Activated T-helper 1 cell treated with anti-CD3 and anti-CD28 coated beads, Interleukin-12 subunit alpha, Interleukin-12 subunit beta, Interleukin-2, Interleukin-4 antibody, amounts not matched to agents 30 ng/mL and 10 ng/mL and 1 ng/mL, durations not matched to agents 14 hours and 24 hours and 36 hours (primary cell): Measurements from ENCODE around the gene KCNK2. TPM values are rescaled to one million over a fixed set of nuclear protein-coding genes. Genes with fewer than 3 reads are reported as not detected.

Source experiments
- DNase-seq: peaks from one replicate; pipeline ENCODE4 v3.0.0; 2021; ENCODE audit warnings: low spot score
- H3K27ac Mint-ChIP-seq: one replicate; pipeline ENCODE4 v1.8.0; 2021; ENCODE audit warnings: mild to moderate bottlenecking, mixed read lengths
- H3K27me3 Mint-ChIP-seq: one replicate; pipeline ENCODE4 v1.8.0; 2022; ENCODE audit warnings: mild to moderate bottlenecking, moderate library complexity, mixed read lengths; ENCODE audit not compliant: insufficient read depth
- H3K36me3 Mint-ChIP-seq: one replicate; pipeline ENCODE4 v1.8.0; 2021; ENCODE audit warnings: low read depth, mixed read lengths
- H3K4me1 Mint-ChIP-seq: one replicate; pipeline ENCODE4 v1.8.0; 2021; ENCODE audit warnings: low read depth, mixed read lengths
- H3K4me3 Mint-ChIP-seq: one replicate; pipeline ENCODE4 v1.8.0; 2021; ENCODE audit warnings: mild to moderate bottlenecking, moderate library complexity, mixed read lengths
- H3K9me3 Mint-ChIP-seq: one replicate; pipeline ENCODE4 v1.8.0; 2021; ENCODE audit warnings: mixed read lengths
- intact Hi-C: fragments of 100-400 bp; cut with micrococcal nuclease; formaldehyde crosslinking; loops from one replicate; pipeline ENCODE4 v1.15.1; 2024
- total RNA-seq: library from RNA; stranded (reverse); gene quantifications from 2 replicates; pipeline ENCODE4 v1.2.3, GENCODE V29; 2022

KCNK2 gene
- total RNA-seq, 1 donor from 2014 or later = not detected

DNA sequence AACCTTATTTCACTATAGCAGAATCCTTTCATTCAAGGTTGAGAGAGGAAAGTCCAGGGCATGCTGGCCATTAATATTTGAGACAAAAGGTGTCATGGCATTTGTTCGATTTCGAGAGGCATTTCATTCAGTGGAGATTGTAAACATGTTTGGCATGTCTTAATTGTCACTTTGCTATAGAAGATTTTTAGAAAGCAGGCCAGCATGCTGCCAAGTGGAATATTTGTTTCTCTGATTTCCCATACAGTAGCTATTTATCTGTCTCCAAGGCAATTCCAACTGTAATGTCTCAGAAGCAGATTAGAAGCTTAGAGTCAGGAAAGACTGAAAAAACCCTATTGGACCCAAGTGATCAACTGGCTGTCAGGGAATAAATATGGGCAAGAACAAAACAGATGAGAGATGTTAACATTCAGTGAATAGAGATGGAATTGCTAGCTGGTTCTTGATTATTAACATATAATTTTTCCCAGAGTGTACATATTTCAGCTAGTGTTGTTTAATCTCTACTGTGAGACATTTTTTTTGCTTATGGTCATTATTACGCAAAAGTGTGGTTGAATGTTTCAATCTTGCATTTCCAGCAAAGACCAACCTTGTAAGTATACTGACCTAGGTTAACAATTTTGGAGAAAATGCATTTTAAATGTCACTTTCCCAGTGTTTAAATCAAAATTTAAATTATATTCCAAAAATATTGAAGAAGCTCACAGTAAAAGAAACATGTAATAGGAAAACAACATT lies 174.6 kb downstream of the KCNK2 start:
- H3K9me3 Mint-ChIP-seq = no peaks in the 10 kb centered on the region
- H3K36me3 Mint-ChIP-seq = no peaks in the 10 kb centered on the region
- no peaks in the 10 kb centered on the region for H3K4me1 Mint-ChIP-seq
- intact Hi-C loops = no loop called here
- H3K27ac Mint-ChIP-seq = no peak overlapping the region
- no peak for DNase-seq
- no peaks in the 10 kb centered on the region for H3K27me3 Mint-ChIP-seq
- H3K4me3 Mint-ChIP-seq = no peak overlapping the region

DNA sequence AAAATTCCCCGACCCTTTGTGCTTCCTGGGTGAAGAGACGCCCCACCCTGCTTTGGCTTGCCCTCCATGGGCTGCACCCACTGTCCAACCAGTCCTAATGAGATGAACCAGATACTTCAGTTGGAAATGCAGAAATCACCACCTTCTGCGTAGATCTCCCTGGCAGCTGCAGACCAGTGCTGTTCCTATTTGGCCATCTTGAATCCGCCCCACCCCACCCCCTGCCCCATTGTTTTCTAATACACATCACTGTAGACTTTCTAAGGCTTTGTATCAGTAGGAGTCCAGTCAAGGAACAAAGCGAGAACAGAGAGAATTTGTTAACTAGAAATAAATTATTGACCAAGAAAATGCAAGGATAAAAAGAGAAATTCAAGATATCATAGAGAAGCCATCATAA lies 178.2 kb downstream of the KCNK2 start:
- Mint-ChIP-seq H3K27me3 (no peaks in the 10 kb centered on the region), H3K4me1 (no peaks in the 10 kb centered on the region), H3K9me3 (no peaks in the 10 kb centered on the region), H3K27ac (no peak overlapping the region), H3K36me3 (no peaks in the 10 kb centered on the region), H3K4me3 (no peak overlapping the region)
- no peak for DNase-seq
- intact Hi-C loops = no loop called here

DNA sequence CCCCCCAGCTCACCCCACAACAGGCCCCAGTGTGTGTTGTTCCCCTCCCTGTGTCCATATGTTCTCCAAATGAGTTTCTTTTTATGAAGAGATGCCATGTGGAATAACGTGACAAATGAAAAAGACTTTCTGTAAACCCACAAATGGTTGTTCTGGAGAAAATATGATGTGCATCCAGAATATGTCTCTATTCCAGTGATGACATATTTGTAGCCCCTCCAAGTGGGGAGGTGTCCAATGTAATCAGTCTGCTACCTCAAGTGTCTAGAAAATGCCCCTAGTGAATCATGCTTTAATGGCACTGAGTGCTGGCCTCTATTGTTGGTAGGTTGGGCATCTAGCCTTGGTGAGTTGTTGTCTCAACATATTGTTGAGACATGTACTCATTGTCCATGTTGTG lies 179.6 kb downstream of the KCNK2 start:
- Mint-ChIP-seq H3K4me3 (no peak overlapping the region), H3K4me1 (no peaks in the 10 kb centered on the region), H3K27me3 (no peaks in the 10 kb centered on the region), H3K9me3 (no peaks in the 10 kb centered on the region), H3K27ac (no peak overlapping the region), H3K36me3 (no peaks in the 10 kb centered on the region)
- DNase-seq = no peak
- intact Hi-C loops = no loop called here

- Mint-ChIP-seq H3K36me3 (no peaks in the 10 kb centered on the region), H3K9me3 (no peaks in the 10 kb centered on the region), H3K4me1 (no peaks in the 10 kb centered on the region), H3K27ac (no peak overlapping the region), H3K4me3 (no peak overlapping the region), H3K27me3 (no peaks in the 10 kb centered on the region)
- no peak for DNase-seq
- intact Hi-C loops = no loop called here
Measured at GRCh38 chr1:215263636-215264035, 181.1 kb downstream of the KCNK2 start.

- Mint-ChIP-seq H3K36me3 (no peaks in the 10 kb centered on the region), H3K27me3 (no peaks in the 10 kb centered on the region)
- intact Hi-C loops = no loop called here
Measured at GRCh38 chr1:215264649-215265048, 182.1 kb downstream of the KCNK2 start.

DNA sequence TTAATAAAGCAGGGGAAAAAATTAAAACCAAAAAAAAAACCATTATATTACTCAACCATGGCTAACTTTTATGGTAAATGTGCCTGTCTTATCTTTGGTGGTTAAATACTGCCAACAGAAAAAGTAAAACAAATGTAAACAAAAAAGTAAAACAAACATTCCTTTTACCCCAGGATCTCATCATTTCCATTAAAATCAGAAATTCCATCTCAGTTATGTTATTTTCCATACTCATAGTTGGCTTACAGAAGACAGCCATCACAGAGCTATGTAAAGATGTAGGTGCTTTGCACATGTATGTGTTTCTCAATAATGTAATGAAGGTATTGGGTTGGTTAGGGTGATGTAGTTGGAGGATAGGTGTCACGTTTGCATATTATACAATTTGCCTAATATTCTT lies 185.0 kb downstream of the KCNK2 start:
- no peaks in the 10 kb centered on the region for H3K36me3 Mint-ChIP-seq
- no peak for DNase-seq

More at GRCh38 chr1:215264649-215265048, 182.1 kb downstream of the KCNK2 start:
- no peak for DNase-seq
- H3K27ac Mint-ChIP-seq = no peak overlapping the region
- no peaks in the 10 kb centered on the region for H3K4me1 Mint-ChIP-seq
- H3K9me3 Mint-ChIP-seq = no peaks in the 10 kb centered on the region
- no peak overlapping the region for H3K4me3 Mint-ChIP-seq

GRCh38 chr1:215269955-215270354 lies 187.4 kb downstream of the KCNK2 start:
- no peak overlapping the region for H3K4me3 Mint-ChIP-seq
- intact Hi-C loops = no loop called here

More for the DNA sequence above, 185.0 kb downstream of the KCNK2 start:
- peaks cover 7% of the 10 kb centered on the region for H3K9me3 Mint-ChIP-seq
- H3K4me1 Mint-ChIP-seq = no peaks in the 10 kb centered on the region
- intact Hi-C loops = no loop called here
- no peak overlapping the region for H3K4me3 Mint-ChIP-seq
- H3K27ac Mint-ChIP-seq = no peak overlapping the region
- H3K27me3 Mint-ChIP-seq = no peaks in the 10 kb centered on the region

DNA sequence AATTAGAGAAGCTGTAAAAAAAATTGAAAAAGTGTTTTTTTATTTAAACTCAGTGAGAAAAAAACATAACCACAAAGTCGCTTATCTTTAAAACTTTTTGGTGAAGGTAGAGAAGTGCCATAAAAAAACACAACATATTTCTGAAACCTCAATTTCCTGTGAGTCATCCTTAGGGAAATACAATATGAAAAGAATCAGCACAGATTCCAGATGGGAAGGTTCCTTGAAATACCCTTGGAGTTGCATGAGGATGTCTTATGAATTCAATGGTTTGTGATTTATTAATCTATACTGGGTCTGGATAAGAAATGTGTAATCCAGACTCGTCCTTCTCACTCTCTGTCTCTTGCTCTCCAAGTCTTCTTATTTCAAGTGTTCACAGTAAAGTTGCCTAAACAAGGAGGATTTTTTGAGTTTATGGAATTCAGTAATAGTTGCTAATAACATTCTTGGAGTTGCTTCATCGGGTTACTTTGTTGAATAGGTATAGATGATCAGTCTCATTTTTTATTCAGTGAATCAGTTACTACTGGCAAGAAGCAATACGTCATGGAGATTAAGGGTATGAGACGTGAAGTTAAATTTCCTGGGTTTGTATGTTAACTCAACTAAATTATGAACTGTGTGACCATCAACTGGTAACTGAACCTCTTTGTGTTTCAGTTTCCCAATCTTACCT lies 191.4 kb downstream of the KCNK2 start:
- Mint-ChIP-seq H3K4me3 (no peak overlapping the region), H3K27me3 (no peaks in the 10 kb centered on the region), H3K4me1 (no peaks in the 10 kb centered on the region), H3K9me3 (peaks cover 7% of the 10 kb centered on the region), H3K27ac (no peak overlapping the region), H3K36me3 (no peaks in the 10 kb centered on the region)
- no peak for DNase-seq
- intact Hi-C loops = no loop called here

More at GRCh38 chr1:215269955-215270354, 187.4 kb downstream of the KCNK2 start:
- no peaks in the 10 kb centered on the region for H3K4me1 Mint-ChIP-seq
- H3K27me3 Mint-ChIP-seq = no peaks in the 10 kb centered on the region
- no peak for DNase-seq
- no peaks in the 10 kb centered on the region for H3K36me3 Mint-ChIP-seq
- no peak overlapping the region for H3K27ac Mint-ChIP-seq
- H3K9me3 Mint-ChIP-seq = peaks cover 7% of the 10 kb centered on the region

DNA sequence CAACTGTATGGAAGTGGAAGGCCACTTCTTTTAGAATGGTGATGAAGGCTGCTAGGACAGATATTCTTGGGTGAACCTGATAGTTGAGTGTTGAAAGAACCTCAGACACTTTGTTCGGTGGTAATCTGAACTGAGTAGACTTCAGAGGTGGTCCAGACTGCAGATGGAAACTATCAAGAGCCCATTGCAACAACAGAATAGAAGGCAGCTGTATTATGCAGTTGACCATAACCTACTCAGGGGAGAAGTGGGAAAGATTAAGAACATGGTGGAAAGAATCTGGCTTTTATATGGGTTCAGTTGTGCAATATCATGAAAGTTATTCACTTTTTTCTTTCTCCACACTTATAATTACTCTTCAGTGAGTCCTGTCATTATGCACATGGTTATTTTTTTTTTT lies 194.0 kb downstream of the KCNK2 start:
- no peaks in the 10 kb centered on the region for H3K9me3 Mint-ChIP-seq
- no peak overlapping the region for H3K27ac Mint-ChIP-seq
- no peaks in the 10 kb centered on the region for H3K27me3 Mint-ChIP-seq
- H3K36me3 Mint-ChIP-seq = no peaks in the 10 kb centered on the region
- intact Hi-C loops = no loop called here
- DNase-seq = no peak
- no peaks in the 10 kb centered on the region for H3K4me1 Mint-ChIP-seq
- no peak overlapping the region for H3K4me3 Mint-ChIP-seq

- intact Hi-C loops = no loop called here
- Mint-ChIP-seq H3K4me1 (no peaks in the 10 kb centered on the region), H3K4me3 (no peak overlapping the region), H3K9me3 (no peaks in the 10 kb centered on the region), H3K27ac (no peak overlapping the region), H3K27me3 (no peaks in the 10 kb centered on the region), H3K36me3 (no peaks in the 10 kb centered on the region)
- no peak for DNase-seq
Measured at GRCh38 chr1:215277532-215277931, 195.0 kb downstream of the KCNK2 start.

- no peak for DNase-seq
- Mint-ChIP-seq H3K27ac (no peak overlapping the region), H3K27me3 (no peaks in the 10 kb centered on the region), H3K4me1 (no peaks in the 10 kb centered on the region), H3K9me3 (no peaks in the 10 kb centered on the region), H3K4me3 (no peak overlapping the region), H3K36me3 (no peaks in the 10 kb centered on the region)
- intact Hi-C loops = no loop called here
Measured at GRCh38 chr1:215279682-215280081, 197.1 kb downstream of the KCNK2 start.

- Mint-ChIP-seq H3K9me3 (no peaks in the 10 kb centered on the region), H3K27ac (no peak overlapping the region), H3K27me3 (no peaks in the 10 kb centered on the region), H3K4me3 (no peak overlapping the region), H3K36me3 (no peaks in the 10 kb centered on the region), H3K4me1 (no peaks in the 10 kb centered on the region)
- no peak for DNase-seq
- intact Hi-C loops = no loop called here
Measured at GRCh38 chr1:215282557-215282956, 200.0 kb downstream of the KCNK2 start.

DNA sequence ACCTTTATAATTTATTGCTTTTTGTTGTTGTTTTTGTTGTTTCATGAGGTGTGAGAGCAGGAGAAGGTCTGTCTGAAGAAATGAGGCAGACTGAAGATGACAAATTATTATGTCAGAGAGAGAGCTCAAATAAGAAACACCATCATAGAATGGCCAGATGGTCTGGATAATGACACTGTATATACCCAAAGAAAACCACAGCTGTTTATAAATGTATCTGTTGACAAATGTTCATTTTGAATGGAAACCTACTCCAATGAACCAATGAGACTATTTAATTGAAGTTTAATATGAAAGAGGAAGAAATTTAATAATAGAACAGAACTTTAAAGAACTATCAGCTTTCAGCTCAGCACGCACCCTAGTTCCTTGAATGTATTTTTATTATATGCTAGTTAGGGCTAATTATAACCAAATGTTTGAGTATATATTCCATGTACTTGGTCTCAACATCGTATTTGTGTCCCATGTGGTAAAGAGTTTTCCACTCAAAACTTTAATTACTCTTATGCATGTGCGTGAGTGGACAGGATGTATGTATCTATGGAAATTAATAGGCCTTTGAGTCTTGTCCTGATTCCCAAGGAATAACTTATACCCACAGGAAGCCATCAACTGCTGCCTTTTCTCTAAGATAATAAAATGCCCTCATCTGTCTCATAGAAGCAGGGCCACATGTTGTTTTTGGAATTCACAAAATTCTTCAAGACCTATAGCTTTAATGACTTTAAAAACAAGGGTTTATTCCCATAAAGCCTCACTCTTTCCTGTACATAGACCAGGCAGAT lies 202.7 kb downstream of the KCNK2 start:
- no peak overlapping the region for H3K4me3 Mint-ChIP-seq
- no peaks in the 10 kb centered on the region for H3K27me3 Mint-ChIP-seq
- no peak overlapping the region for H3K27ac Mint-ChIP-seq
- no peak for DNase-seq
- H3K4me1 Mint-ChIP-seq = no peaks in the 10 kb centered on the region
- H3K9me3 Mint-ChIP-seq = no peaks in the 10 kb centered on the region
- intact Hi-C loops = no loop called here
- no peaks in the 10 kb centered on the region for H3K36me3 Mint-ChIP-seq
